NCI-H1930 (cell line): Measurements from ENCODE around the gene FMN1.

Source experiments
- DNase-seq, 2 experiments: peaks; one replicate each; lab custom pipeline; 2025; lab: John Stamatoyannopoulos, UW

The FMN1 gene

GRCh38 chr15:32884146-32884545 is 310.4 kb downstream of the FMN1 start:
- DNase-seq: no peak

- no peak for DNase-seq
These were observed 311.6 kb downstream of the FMN1 start for GRCh38 chr15:32882955-32883354.

- DNase-seq: no peak
These were observed 313.0 kb downstream of the FMN1 start for GRCh38 chr15:32881528-32881927.

GRCh38 chr15:32880642-32881041 is 313.9 kb downstream of the FMN1 start:
- no peak for DNase-seq

- no peak for DNase-seq
These were observed 314.5 kb downstream of the FMN1 start for GRCh38 chr15:32879980-32880379.

- DNase-seq: no peak
These were observed 315.4 kb downstream of the FMN1 start for GRCh38 chr15:32878869-32879805.

- no peak for DNase-seq
These were observed 316.2 kb downstream of the FMN1 start for GRCh38 chr15:32878342-32878741.

GRCh38 chr15:32877252-32878019 is 317.1 kb downstream of the FMN1 start:
- no peak for DNase-seq

- no peak for DNase-seq
These were observed 321.0 kb downstream of the FMN1 start for GRCh38 chr15:32873284-32874114.

- no peak for DNase-seq
These were observed 321.8 kb downstream of the FMN1 start for GRCh38 chr15:32872621-32873283.

GRCh38 chr15:32871883-32872282 is 322.6 kb downstream of the FMN1 start:
- DNase-seq: no peak

- no peak for DNase-seq
These were observed 324.1 kb downstream of the FMN1 start for GRCh38 chr15:32870240-32871033.

- no peak for DNase-seq
These were observed 324.7 kb downstream of the FMN1 start for GRCh38 chr15:32869776-32870175.

GRCh38 chr15:32867313-32867626 is 327.2 kb downstream of the FMN1 start:
- DNase-seq: no peak

- no peak for DNase-seq
These were observed 327.8 kb downstream of the FMN1 start for GRCh38 chr15:32866454-32867312.

GRCh38 chr15:32864841-32865240 is 329.7 kb downstream of the FMN1 start:
- DNase-seq: no peak

- DNase-seq: no peak
These were observed 330.5 kb downstream of the FMN1 start for GRCh38 chr15:32864051-32864450.

- DNase-seq: no peak
These were observed 332.8 kb downstream of the FMN1 start for GRCh38 chr15:32861761-32862160.

GRCh38 chr15:32861174-32861573 is 333.3 kb downstream of the FMN1 start:
- no peak for DNase-seq

- no peak for DNase-seq
These were observed 334.5 kb downstream of the FMN1 start for GRCh38 chr15:32859996-32860395.
